Upper lobe of left lung (tissue), 6 donors: ENCODE results near the gene MED13L. TPM values are rescaled to one million over a fixed set of nuclear protein-coding genes. Genes with fewer than 3 reads are reported as not detected.
A peak's percentile ranks its signal among the peaks of the same experiment; 100 is the strongest.

Experiments
- ATAC-seq, 2 donors: fragments of 200-7000 bp; cut with Tn5 transposase; one replicate each; pipeline ENCODE4 v1.9.1; 2022; ENCODE audit warnings: mild to moderate bottlenecking in 2 of 2, moderate library complexity in 2 of 2; ENCODE audit not compliant: low FRiP score in 2 of 2
- DNase-seq, 2 donors: peaks; one replicate each; pipeline ENCODE4 v3.0.0-alpha.2; 2019 to 2020
- H3K27ac ChIP-seq, 4 donors: fragments of 200-600 bp; sonication (generic); one replicate each; pipeline ENCODE4 v1.5.1; 2016 to 2019
- H3K27me3 ChIP-seq, 4 donors: fragments of 200-600 bp; sonication (generic); one replicate each; pipeline ENCODE4 v1.5.1; 2017 to 2019
- H3K36me3 ChIP-seq, 4 donors: fragments of 200-600 bp; sonication (generic); one replicate each; pipeline ENCODE4 v1.5.1; 2016 to 2019
- H3K4me1 ChIP-seq, 4 donors: fragments of 200-600 bp; sonication (generic); one replicate each; pipeline ENCODE4 v1.5.1; 2018 to 2019
- H3K4me3 ChIP-seq, 4 donors: fragments of 200-600 bp; sonication (generic); one replicate each; pipeline ENCODE4 v1.5.1; 2017 to 2019; ENCODE audit warnings: mild to moderate bottlenecking in 2 of 4, moderate library complexity in 1 of 4
- H3K9me3 ChIP-seq, 4 donors: fragments of 200-600 bp; sonication (generic); one replicate each; pipeline ENCODE4 v1.5.1; 2018 to 2019
- CTCF ChIP-seq, 6 experiments: fragments of 450-650 bp in 4 of 6; fragments of 200-600 bp in 2 of 6; sonication (generic) in 2 of 6; IDR thresholded peaks; one replicate each; pipeline ENCODE4 v1.5.1; 2016 to 2019; ENCODE audit warnings: antibody characterized with exemption in 6 of 6
- EP300 ChIP-seq, 4 donors: sonication (generic); formaldehyde crosslinking; IDR thresholded peaks; one replicate each; pipeline ENCODE4 v1.5.1; 2017; ENCODE audit warnings: antibody characterized with exemption in 4 of 4, control low read depth in 2 of 4
- POLR2A ChIP-seq, 4 donors: fragments of 450-650 bp; IDR thresholded peaks; one replicate each; pipeline ENCODE4 v1.5.1; 2016 to 2017; ENCODE audit warnings: antibody characterized with exemption in 4 of 4, mild to moderate bottlenecking in 2 of 4
- POLR2AphosphoS5 ChIP-seq, 2 donors: sonication (generic); formaldehyde crosslinking; IDR thresholded peaks; one replicate each; pipeline ENCODE4 v1.5.1; 2017; ENCODE audit warnings: antibody characterized with exemption in 2 of 2
- WGBS, 2 donors: methylation state at CpG; one replicate each; pipeline ENCODE4 v1.1.5; 2017 to 2018; 5-methylcytosine and 5-hydroxymethylcytosine counted together
- total RNA-seq, 6 donors: library from RNA; depleted of rRNA in 4 of 6; stranded (reverse); fragments of >200 nt in 4 of 6; gene quantifications; one replicate each; pipeline versions ENCODE4 v1.1.0 to v1.2.1, GENCODE V29; 2016 to 2021
- donor health status: DM: no; HTN: no; CAD: no; lungs with moderate emphysema.
- donor health status: DM: no; HTN: yes; CAD: no; lungs with severe emphysema.

Gene MED13L
- total RNA-seq, 6 donors from 2014 or later: 96.6 to 178 (median 124) TPM

GRCh38 chr12:116054280-116054679 lies 223.2 kb downstream of the MED13L start:
- peaks cover 28 to 41% (median 36%) of the 10 kb centered on the region in 4 donors for H3K4me1 ChIP-seq
- ATAC-seq (no peak), DNase-seq (no peak)
- WGBS, 2 donors: 51 to 54% methylated on average over 2 of the region's 2 CpGs
- H3K9me3 ChIP-seq: no peaks in the 10 kb centered on the region
- peak overlapping the region in 2 of 4 donors; percentile 7 to 28 for H3K27ac ChIP-seq
- TF ChIP-seq EP300 (IDR thresholded peaks at IDR 0.05) (no peak), POLR2A (IDR thresholded peaks at IDR 0.05) (no peak), CTCF (IDR thresholded peaks at IDR 0.05) (no peak), POLR2AphosphoS5 (IDR thresholded peaks at IDR 0.05) (no peak)
- H3K4me3 ChIP-seq: no peak overlapping the region
- H3K27me3 ChIP-seq: no peaks in the 10 kb centered on the region
- H3K36me3 ChIP-seq: no peaks in the 10 kb centered on the region

- 12 to 16% methylated on average over 3 of the region's 3 CpGs for WGBS, 2 donors
- Histone ChIP-seq H3K27me3 (no peaks in the 10 kb centered on the region), H3K4me3 (no peak overlapping the region), H3K27ac (peak overlapping the region; percentile 7 to 57 (median 34)), H3K9me3 (no peaks in the 10 kb centered on the region), H3K4me1 (peaks cover 35 to 48% (median 43%) of the 10 kb centered on the region in 4 donors), H3K36me3 (no peaks in the 10 kb centered on the region)
- TF ChIP-seq EP300 (IDR thresholded peaks at IDR 0.05) (no peak), CTCF (IDR thresholded peaks at IDR 0.05) (no peak), POLR2AphosphoS5 (IDR thresholded peaks at IDR 0.05) (no peak), POLR2A (IDR thresholded peaks at IDR 0.05) (no peak)
- ATAC-seq: peak; percentile 59 to 89
- peak in 1 of 2 donors; percentile 76 for DNase-seq
These were observed 223.9 kb downstream of the MED13L start for GRCh38 chr12:116053479-116054200.

GRCh38 chr12:116050275-116050674 lies 227.2 kb downstream of the MED13L start:
- Histone ChIP-seq H3K36me3 (no peaks in the 10 kb centered on the region), H3K27me3 (no peaks in the 10 kb centered on the region), H3K4me1 (peaks cover 34 to 49% (median 41%) of the 10 kb centered on the region in 4 donors), H3K4me3 (no peak overlapping the region), H3K27ac (no peak overlapping the region), H3K9me3 (no peaks in the 10 kb centered on the region)
- DNase-seq (no peak), ATAC-seq (no peak)
- TF ChIP-seq EP300 (IDR thresholded peaks at IDR 0.05): no peak
- no peak for TF ChIP-seq POLR2A (IDR thresholded peaks at IDR 0.05)
- no peak for TF ChIP-seq CTCF (IDR thresholded peaks at IDR 0.05)
- no peak for TF ChIP-seq POLR2AphosphoS5 (IDR thresholded peaks at IDR 0.05)
- WGBS, 2 donors: 64 to 67% methylated on average over 5 of the region's 5 CpGs

GRCh38 chr12:116048879-116049278 lies 228.6 kb downstream of the MED13L start:
- TF ChIP-seq POLR2A (IDR thresholded peaks at IDR 0.05) (no peak), POLR2AphosphoS5 (IDR thresholded peaks at IDR 0.05) (no peak), EP300 (IDR thresholded peaks at IDR 0.05) (no peak), CTCF (IDR thresholded peaks at IDR 0.05) (no peak)
- no peak overlapping the region for H3K27ac ChIP-seq
- ATAC-seq (no peak), DNase-seq (no peak)
- H3K4me1 ChIP-seq: peaks cover 29 to 45% (median 38%) of the 10 kb centered on the region in 4 donors
- no peaks in the 10 kb centered on the region for H3K9me3 ChIP-seq
- no peaks in the 10 kb centered on the region for H3K27me3 ChIP-seq
- no peak overlapping the region for H3K4me3 ChIP-seq
- H3K36me3 ChIP-seq: no peaks in the 10 kb centered on the region

GRCh38 chr12:116046039-116046438 lies 231.5 kb downstream of the MED13L start:
- Histone ChIP-seq H3K4me1 (peaks cover 20 to 34% (median 26%) of the 10 kb centered on the region in 4 donors), H3K9me3 (no peaks in the 10 kb centered on the region), H3K27ac (no peak overlapping the region), H3K4me3 (no peak overlapping the region), H3K36me3 (no peaks in the 10 kb centered on the region), H3K27me3 (no peaks in the 10 kb centered on the region)
- DNase-seq (no peak), ATAC-seq (no peak)
- TF ChIP-seq POLR2A (IDR thresholded peaks at IDR 0.05) (no peak), EP300 (IDR thresholded peaks at IDR 0.05) (no peak), CTCF (IDR thresholded peaks at IDR 0.05) (no peak), POLR2AphosphoS5 (IDR thresholded peaks at IDR 0.05) (no peak)
